ENCODE data around the gene NKAIN4.

NKAIN4 gene

GRCh38 chr20:63196768-63197470 is 57.3 kb downstream of the NKAIN4 start:
- no peak overlapping the region for H3K27ac ChIP-seq (ENCODE audit: low read depth, low read length)
- no peak overlapping the region for H3K4me3 ChIP-seq (ENCODE audit: low read length)
- H3K4me1 ChIP-seq (ENCODE audit: control insufficient read depth, low read length), result no peaks in the 10 kb centered on the region
- TF ChIP-seq CTCF (IDR thresholded peaks at IDR 0.05; ENCODE audit: low read depth, low read length, poor library complexity, severe bottlenecking) (no peak), EZH2phosphoT487 (IDR thresholded peaks at IDR 0.05; ENCODE audit: borderline replicate concordance, low read length) (no peak)
- peaks cover 67% of the 10 kb centered on the region for H3K79me2 ChIP-seq (ENCODE audit: control insufficient read depth, low read length)
- no peak overlapping the region for H3K4me2 ChIP-seq (ENCODE audit: low read length)
- no peaks in the 10 kb centered on the region for H3K9me2 ChIP-seq (replicated peaks; ENCODE audit: control insufficient read depth, low read length)
- peaks cover 21% of the 10 kb centered on the region for H4K20me1 ChIP-seq (ENCODE audit: control insufficient read depth, insufficient read depth, low read depth, low read length)
- peaks cover 68% of the 10 kb centered on the region for H3K36me3 ChIP-seq (ENCODE audit: control insufficient read depth, low read length)
- no peaks in the 10 kb centered on the region for H3K27me3 ChIP-seq (ENCODE audit: control insufficient read depth, low read length)
- H3F3A ChIP-seq (ENCODE audit: control insufficient read depth, insufficient read depth), result no peaks in the 10 kb centered on the region
- no peaks in the 10 kb centered on the region for H3K9me3 ChIP-seq (ENCODE audit: control insufficient read depth, insufficient read depth, low read length)

- Histone ChIP-seq H3K36me3 (ENCODE audit: control insufficient read depth, low read length) (peaks cover 48% of the 10 kb centered on the region), H3K9me3 (ENCODE audit: control insufficient read depth, insufficient read depth, low read length) (no peaks in the 10 kb centered on the region), H3K4me3 (ENCODE audit: low read length) (no peak overlapping the region), H3K79me2 (ENCODE audit: control insufficient read depth, low read length) (peaks cover 45% of the 10 kb centered on the region), H3K27me3 (ENCODE audit: control insufficient read depth, low read length) (no peaks in the 10 kb centered on the region), H3F3A (ENCODE audit: control insufficient read depth, insufficient read depth) (no peaks in the 10 kb centered on the region), H3K4me2 (ENCODE audit: low read length) (no peak overlapping the region), H3K9me2 (replicated peaks; ENCODE audit: control insufficient read depth, low read length) (no peaks in the 10 kb centered on the region), H3K27ac (ENCODE audit: low read depth, low read length) (no peak overlapping the region), H3K4me1 (ENCODE audit: control insufficient read depth, low read length) (no peaks in the 10 kb centered on the region), H4K20me1 (ENCODE audit: control insufficient read depth, insufficient read depth, low read depth, low read length) (peaks cover 21% of the 10 kb centered on the region)
- TF ChIP-seq EZH2phosphoT487 (IDR thresholded peaks at IDR 0.05; ENCODE audit: borderline replicate concordance, low read length) (no peak), CTCF (IDR thresholded peaks at IDR 0.05; ENCODE audit: low read depth, low read length, poor library complexity, severe bottlenecking) (no peak)
These were observed 59.5 kb downstream of the NKAIN4 start for GRCh38 chr20:63194797-63195173.

- Histone ChIP-seq H3K27me3 (ENCODE audit: control insufficient read depth, low read length) (no peaks in the 10 kb centered on the region), H3F3A (ENCODE audit: control insufficient read depth, insufficient read depth) (no peaks in the 10 kb centered on the region), H3K9me2 (replicated peaks; ENCODE audit: control insufficient read depth, low read length) (no peaks in the 10 kb centered on the region), H3K79me2 (ENCODE audit: control insufficient read depth, low read length) (peaks cover 40% of the 10 kb centered on the region), H3K4me1 (ENCODE audit: control insufficient read depth, low read length) (no peaks in the 10 kb centered on the region), H4K20me1 (ENCODE audit: control insufficient read depth, insufficient read depth, low read depth, low read length) (peaks cover 21% of the 10 kb centered on the region), H3K4me3 (ENCODE audit: low read length) (no peak overlapping the region), H3K4me2 (ENCODE audit: low read length) (no peak overlapping the region), H3K27ac (ENCODE audit: low read depth, low read length) (no peak overlapping the region), H3K9me3 (ENCODE audit: control insufficient read depth, insufficient read depth, low read length) (no peaks in the 10 kb centered on the region), H3K36me3 (ENCODE audit: control insufficient read depth, low read length) (peaks cover 43% of the 10 kb centered on the region)
- TF ChIP-seq CTCF (IDR thresholded peaks at IDR 0.05; ENCODE audit: low read depth, low read length, poor library complexity, severe bottlenecking) (no peak), EZH2phosphoT487 (IDR thresholded peaks at IDR 0.05; ENCODE audit: borderline replicate concordance, low read length) (no peak)
These were observed 60.1 kb downstream of the NKAIN4 start for GRCh38 chr20:63194007-63194796.

All from DOHH2 (cell line).